GM19099 (cell line): ENCODE data around the gene RETNLB.

ENCODE experiments used
- POLR2A ChIP-seq: IDR thresholded peaks from 3 replicates; pipeline ENCODE4 v1.6.1; 2011; ENCODE audit warnings: low read depth; ENCODE audit not compliant: insufficient read length; ENCODE audit errors: extremely low read depth

The RETNLB gene, protein sequence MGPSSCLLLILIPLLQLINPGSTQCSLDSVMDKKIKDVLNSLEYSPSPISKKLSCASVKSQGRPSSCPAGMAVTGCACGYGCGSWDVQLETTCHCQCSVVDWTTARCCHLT

DNA sequence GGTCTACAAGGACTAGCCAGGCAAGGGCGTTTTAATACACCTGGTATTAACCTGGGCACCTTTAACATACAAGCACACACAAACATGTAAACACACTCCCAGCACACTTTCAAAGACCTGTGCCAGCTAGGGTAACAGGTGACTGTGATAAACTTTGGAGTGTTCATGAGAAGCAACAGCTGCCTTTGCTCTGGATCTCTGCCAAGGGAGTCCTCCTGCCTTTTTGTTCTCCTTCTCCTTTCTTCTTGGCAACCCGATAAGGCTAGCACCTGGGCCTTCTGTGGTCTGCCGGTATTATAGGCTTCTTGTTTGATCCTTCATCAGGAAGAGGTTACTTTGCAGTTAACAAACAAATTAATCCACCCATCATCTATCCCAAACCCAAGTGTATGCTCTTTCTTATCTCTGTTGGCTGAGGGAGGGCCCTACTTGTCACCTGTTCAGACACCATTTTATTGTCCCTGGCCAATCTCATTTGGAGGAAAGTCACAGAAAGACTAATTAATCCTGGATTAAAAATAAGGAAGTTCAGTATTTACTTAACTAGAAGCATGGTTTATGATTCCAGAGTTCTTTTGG is at the start of gene RETNLB:
TSS of gene RETNLB (minus strand) at position 7 of the 579 bp plus-strand sequence. CDS start 225 bp downstream, outside the sequence.
- TF ChIP-seq POLR2A = no peak

DNA sequence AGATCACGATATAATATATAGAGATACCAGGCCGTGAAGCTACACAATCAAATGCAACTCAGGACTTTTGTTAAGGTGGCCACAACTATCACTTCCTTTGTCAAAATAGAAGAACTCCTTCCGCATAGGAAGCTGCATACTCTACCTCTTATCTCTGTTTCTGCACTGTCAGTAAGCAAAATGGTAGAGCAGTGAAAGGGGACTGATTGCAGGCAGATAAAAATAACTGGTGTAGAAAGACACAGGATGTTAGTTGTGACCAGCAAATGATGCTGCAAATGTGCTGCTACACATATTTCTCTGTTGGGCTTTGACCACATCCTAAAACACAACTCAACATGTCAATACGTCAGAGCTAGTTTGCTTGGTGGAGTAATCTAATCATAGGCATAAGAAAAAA is 49.1 kb upstream of the RETNLB start:
- TF ChIP-seq POLR2A = no peak

GRCh38 chr3:108804966-108805365 is 47.8 kb upstream of the RETNLB start:
- TF ChIP-seq POLR2A = no peak

GRCh38 chr3:108804437-108804836 is 47.2 kb upstream of the RETNLB start:
- no peak for TF ChIP-seq POLR2A

DNA sequence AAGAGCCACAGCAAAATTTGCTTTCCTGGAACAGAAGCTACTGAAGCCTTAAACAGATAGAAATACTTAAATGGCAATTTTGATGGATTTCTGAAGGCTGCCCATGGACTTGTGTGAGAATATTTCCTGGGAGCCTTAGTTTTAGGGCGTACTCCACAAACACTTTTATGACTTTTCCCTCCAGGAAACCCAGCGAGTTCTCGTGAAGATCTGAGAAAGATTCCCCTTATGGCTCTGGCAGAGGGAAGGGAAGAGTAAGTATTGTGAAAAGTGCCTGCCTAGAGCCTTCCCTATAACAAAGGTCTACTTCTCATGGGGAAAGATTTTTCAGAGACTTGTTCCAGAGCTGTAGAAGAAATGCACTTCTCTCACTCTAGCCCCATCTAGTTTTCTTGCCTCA is 34.3 kb upstream of the RETNLB start:
- TF ChIP-seq POLR2A = no peak

DNA sequence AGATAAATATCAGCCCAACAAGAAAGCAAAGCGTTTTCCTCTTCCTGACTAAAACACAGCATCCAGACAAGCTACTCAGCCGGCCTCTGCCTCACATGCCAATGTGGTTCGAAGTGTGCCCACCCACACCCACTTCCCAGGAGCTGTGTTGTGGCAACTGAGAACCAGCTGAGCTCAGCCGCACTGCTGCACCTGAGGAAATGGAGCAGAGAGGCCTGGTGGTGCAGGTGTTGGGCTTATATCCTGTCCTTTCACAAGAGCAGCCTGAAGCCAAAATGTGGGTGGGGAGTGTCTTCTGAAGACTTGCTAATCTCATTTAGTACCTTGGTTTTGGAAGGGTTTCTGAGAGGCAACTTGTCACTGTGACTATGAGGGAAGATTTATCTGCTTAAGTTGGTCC is 23.0 kb upstream of the RETNLB start:
- no peak for TF ChIP-seq POLR2A

DNA sequence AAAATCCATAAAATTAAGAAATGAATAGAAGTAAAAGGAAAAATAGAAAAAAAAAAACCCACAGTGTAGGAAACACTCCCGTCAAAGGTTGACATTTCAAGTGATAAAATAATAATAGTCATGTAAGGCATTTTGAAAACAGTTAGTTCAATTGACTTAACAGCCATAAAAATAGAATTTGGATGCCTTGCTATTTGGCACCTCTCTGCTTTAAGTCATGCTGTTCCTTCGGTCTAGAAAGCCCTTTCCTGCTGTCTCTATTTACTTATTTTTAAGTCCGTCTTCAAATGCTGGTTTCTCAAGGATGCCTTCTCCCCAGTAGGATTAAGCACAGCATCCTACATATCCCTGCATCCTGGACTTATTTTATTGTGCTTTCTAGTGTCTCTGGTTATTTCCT is 22.3 kb upstream of the RETNLB start:
- TF ChIP-seq POLR2A = no peak

- TF ChIP-seq POLR2A = no peak
Observed at GRCh38 chr3:108775649-108776048, 18.4 kb upstream of the RETNLB start.

DNA sequence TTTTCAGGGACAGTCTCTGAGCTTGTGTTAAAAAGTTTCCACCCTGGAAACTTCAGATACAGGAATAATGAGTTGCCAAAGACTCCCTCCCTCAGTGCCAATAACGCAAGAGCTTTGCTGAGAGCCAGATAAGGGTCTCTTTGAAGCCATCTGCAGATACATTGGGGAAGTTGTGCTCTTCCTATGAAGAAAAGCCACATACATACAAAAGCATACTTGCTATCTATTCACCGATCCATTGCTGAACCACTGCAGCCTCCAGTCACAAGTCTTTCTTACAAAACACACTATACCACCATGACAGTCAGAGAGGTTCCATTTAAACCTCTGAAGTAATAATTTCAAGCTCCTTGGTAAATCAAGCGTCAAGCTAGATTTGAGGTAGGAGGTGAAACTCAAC is 10.0 kb upstream of the RETNLB start:
- no peak for TF ChIP-seq POLR2A

- no peak for TF ChIP-seq POLR2A
Observed at GRCh38 chr3:108755686-108756085, 1.5 kb downstream of the RETNLB start.

DNA sequence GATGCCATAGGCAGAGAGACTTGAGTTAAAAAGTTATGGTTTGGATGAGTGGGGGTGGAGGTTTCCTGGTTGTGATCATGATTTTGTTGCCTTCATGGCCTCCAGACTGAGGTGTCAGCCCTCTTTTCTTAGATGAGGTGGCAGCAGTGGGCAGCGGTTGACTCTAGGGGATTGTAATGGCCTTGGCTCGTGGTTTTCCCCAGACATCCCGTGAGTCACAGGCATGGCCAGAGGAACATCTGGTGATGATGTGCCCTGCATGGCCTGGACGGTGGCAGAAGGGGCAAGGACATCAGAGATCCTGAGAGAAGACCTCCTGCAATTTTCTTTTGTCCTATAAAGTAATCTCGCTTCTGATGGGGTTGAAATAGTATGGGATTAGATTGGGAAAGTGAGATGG is 12.4 kb downstream of the RETNLB start:
- TF ChIP-seq POLR2A = no peak

DNA sequence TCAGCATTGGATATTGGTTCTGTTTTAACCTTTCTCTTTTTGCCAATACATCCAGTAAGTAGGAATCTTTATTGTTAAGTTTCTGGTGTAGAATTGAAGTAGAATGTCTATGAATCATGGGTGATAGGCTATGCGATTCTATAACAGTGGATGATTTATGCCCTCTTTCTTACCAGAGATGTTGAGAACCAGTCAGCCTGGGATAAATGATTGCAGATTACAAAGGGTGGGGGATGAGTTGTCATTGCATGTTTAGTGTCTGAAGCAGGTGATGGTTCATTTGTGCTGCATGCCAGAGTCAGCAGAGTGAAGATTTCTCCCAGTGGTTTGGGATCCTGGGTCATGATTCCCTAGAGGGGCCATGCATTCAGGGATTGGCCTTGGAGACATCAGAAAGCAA is 14.3 kb downstream of the RETNLB start:
- TF ChIP-seq POLR2A = no peak

- TF ChIP-seq POLR2A = no peak
Observed at GRCh38 chr3:108736821-108737220, 20.4 kb downstream of the RETNLB start.

DNA sequence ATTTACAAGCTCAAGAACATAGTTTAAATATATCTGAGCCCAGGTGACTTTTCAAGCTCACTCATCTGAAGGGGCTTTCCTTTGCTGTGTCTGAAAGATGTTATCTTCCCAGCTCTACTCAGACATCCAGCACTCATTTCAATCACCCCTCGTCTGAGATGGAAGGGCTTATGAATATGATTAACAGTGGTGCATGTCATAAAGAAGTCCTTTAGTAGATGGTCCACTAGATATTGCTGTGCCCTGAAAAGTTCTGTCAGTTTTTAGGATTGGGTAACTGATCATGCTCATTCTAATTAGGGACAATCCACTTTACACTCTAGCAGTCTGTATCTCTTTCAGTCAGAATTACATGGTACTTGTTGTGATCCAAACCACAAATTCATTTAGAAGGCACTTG is 28.3 kb downstream of the RETNLB start:
- TF ChIP-seq POLR2A = no peak

- no peak for TF ChIP-seq POLR2A
Observed at GRCh38 chr3:108728105-108728504, 29.1 kb downstream of the RETNLB start.

GRCh38 chr3:108724101-108724500 is 33.1 kb downstream of the RETNLB start:
- TF ChIP-seq POLR2A = no peak

GRCh38 chr3:108722724-108723123 is 34.5 kb downstream of the RETNLB start:
- no peak for TF ChIP-seq POLR2A
